ENCODE measurements around the gene AXIN2.

Gene AXIN2

GRCh38 chr17:65584604-65585521 lies 23.4 kb upstream of the AXIN2 start:
- no peak for DNase-seq (ENCODE audit: low read depth in 1 of 2, low spot score in 1 of 2)

GRCh38 chr17:65583921-65584603 lies 22.6 kb upstream of the AXIN2 start:
- DNase-seq (ENCODE audit: low read depth in 1 of 2, low spot score in 1 of 2), result no peak

GRCh38 chr17:65576939-65577338 lies 15.5 kb upstream of the AXIN2 start:
- no peak for DNase-seq (ENCODE audit: low read depth in 1 of 2, low spot score in 1 of 2)

DNA sequence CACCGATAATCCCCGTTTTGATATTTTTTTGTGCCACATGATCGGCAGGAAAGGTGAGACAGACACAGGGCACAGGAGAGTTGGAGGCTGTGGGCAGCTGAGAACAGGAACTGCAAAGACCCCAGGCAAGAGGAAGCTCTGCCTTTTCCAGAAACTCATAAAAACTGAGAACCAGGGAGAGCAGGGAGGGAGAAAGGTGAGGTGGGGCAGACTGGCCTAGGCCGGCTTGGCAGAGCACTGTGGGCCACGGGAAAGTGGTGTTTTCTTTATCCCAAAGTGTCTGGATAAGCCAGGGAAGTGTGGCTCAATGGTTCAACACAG lies 11.8 kb upstream of the AXIN2 start:
- no peak for DNase-seq (ENCODE audit: low read depth in 1 of 2, low spot score in 1 of 2)

DNA sequence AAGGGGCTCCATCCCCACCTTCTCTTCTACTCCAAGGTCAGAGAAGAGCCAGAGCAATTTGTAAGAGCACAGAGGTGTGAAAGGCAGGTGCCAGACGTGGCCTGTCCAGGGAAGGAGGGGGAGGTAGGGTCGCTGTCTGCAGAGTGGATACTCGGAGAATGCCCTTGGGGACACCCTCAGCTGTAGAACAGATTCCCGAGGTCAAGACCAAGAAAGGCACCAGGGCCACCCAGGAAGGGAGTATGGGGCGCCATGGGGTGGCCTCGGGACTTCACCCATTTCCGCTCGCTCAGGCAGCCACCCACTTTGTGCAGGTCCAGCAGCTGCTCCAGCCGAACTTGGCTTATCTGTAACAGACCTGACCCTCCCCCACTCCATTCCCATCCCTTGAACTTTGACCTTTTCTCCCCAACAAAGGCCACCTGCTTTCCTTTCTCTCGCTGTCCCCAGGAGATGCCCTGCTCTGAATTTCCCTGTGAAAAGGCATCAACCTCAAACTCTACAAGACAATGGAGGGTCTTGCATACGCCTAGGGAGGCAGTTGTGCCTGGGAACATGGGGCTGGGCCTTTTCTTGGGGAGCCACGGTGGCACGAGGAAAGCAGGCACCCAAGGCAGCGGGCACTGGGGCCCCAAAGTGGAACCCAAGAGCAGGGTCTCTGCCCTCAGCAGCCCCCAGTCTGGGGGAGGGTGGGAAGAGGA lies 11.3 kb upstream of the AXIN2 start:
- DNase-seq (ENCODE audit: low read depth in 1 of 2, low spot score in 1 of 2), result no peak

DNA sequence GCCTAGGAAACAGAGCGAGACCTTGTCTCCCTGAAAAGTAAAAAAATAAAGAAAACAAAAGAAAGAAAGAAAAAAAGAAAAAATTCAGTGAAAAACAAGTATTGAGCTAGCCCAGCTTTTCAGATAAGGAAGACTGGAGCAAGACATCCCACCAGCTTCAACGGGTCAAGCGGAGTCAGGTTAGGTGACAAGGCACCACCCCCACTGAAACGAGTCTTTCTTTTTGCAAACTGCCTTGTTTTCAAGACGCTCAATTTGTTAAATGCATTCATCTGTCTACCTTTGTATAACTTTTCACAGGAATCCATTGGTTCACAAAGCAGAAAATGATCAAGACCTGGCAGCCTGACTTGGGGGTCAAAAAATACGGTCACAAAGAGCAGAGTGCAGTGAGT lies 10.7 kb upstream of the AXIN2 start:
- no peak for DNase-seq (ENCODE audit: low read depth in 1 of 2, low spot score in 1 of 2)

GRCh38 chr17:65568918-65569317 lies 7.5 kb upstream of the AXIN2 start:
- no peak for DNase-seq (ENCODE audit: low read depth in 1 of 2, low spot score in 1 of 2)

- no peak for DNase-seq (ENCODE audit: low read depth in 1 of 2, low spot score in 1 of 2)
Measured at GRCh38 chr17:65567566-65567965, 6.1 kb upstream of the AXIN2 start.

DNA sequence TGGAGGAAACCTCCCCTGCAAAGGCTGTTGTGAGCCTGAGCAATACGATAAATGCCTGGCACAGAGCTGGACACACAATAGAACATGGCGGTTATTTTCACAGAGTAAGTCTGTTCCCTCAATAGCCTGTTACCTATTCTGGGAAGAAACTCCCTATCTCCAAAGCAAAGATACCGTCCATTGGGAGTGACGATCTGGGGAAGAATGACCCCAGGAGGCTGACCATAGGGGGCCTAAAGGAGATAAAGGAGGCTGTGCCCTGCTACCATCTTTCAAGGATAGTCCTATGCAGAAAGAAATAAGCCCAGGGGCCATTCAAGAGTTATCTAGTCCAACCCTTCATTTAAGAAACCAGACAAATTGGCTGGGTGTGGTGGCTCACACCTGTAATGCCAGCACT lies 4.1 kb upstream of the AXIN2 start:
- DNase-seq (ENCODE audit: low read depth in 1 of 2, low spot score in 1 of 2), result no peak

DNA sequence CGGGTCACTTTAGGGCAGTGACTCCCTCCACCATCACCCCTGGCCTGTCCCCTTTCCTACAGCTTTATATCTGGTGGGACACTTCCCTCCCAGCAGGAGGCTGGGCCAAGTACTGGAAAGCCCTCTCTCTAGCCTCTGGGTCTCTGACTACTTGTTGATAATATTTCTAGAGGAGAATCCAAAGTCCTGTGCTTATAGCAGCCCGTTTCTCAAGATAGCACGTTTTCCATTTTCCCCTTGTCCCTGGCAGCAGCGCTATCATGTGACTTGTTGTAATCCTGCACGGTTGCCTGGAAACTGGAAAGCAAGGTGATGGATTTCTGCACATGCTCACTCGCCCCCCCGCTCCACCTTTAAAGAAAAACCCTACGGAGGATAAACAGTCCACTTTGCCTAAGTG lies 3.3 kb upstream of the AXIN2 start:
- no peak for DNase-seq (ENCODE audit: low read depth in 1 of 2, low spot score in 1 of 2)

DNA sequence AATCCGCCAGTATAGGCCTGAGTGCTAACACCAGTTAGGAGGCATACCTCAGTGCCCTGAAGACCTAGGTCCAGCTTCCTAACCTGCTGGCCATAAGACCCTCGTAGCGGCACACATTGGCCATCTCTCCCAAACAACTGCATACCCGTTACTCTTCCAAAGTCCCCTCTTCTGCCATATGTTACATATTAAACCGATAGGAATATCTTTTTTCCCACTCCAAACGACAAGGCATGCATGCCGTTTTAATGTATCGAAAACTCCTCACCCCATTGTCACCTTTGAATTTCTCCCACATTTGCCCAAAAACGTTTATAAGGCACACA lies 721 bp upstream of the AXIN2 start:
- DNase-seq (ENCODE audit: low read depth in 1 of 2, low spot score in 1 of 2), result no peak

DNA sequence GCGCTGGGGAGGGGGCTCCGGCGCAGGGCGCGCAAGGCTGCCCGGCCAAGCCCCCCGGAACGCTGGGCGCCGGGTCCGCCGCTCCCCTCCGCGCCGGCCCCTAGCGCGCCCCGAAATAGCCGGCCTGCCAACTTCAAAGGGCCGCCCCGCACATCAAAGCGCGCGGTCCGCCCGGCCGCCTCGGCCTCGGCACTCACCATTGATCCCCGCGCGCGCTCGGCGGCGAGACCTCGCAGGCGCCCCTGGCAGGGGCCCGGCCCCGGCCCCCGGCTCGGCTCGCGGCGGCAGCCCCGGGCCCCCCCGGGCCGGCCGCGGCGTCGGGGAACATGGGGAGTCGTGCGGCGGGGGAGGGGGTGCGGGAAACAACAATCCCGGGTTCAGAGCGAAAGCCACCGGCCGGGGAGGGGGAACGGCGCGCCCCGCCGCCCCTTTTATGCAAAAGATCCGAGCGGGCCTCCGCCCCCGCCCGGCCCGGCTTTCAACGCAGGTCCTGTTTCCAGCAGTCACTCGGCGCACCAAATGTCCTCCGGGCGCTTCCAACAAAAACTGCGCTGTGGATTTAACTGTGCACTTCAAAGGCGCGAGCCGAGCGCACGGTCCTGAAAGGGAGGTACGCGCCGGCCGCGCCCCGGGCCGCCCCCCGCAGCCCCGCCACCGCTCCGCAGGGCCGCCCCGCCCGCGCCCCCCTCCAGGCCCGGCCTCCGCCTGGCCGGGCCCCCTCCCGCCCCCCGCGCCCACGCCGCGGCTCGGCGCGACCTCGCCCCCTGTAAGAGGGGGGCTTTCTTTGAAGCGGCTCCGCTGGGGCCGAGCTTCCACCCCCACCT lies 608 bp downstream of the AXIN2 start:
- DNase-seq (ENCODE audit: low read depth in 1 of 2, low spot score in 1 of 2), result peak; percentile 60 to 65

GRCh38 chr17:65559804-65560627 lies 1.4 kb downstream of the AXIN2 start:
- peak in 1 of 2 donors; percentile 11 for DNase-seq (ENCODE audit: low read depth in 1 of 2, low spot score in 1 of 2)

GRCh38 chr17:65559461-65559803 lies 2.0 kb downstream of the AXIN2 start:
- DNase-seq (ENCODE audit: low read depth in 1 of 2, low spot score in 1 of 2), result no peak

GRCh38 chr17:65558683-65559460 lies 2.6 kb downstream of the AXIN2 start:
- DNase-seq (ENCODE audit: low read depth in 1 of 2, low spot score in 1 of 2), result no peak

- DNase-seq (ENCODE audit: low read depth in 1 of 2, low spot score in 1 of 2), result no peak
Measured at GRCh38 chr17:65558311-65558682, 3.2 kb downstream of the AXIN2 start.

DNA sequence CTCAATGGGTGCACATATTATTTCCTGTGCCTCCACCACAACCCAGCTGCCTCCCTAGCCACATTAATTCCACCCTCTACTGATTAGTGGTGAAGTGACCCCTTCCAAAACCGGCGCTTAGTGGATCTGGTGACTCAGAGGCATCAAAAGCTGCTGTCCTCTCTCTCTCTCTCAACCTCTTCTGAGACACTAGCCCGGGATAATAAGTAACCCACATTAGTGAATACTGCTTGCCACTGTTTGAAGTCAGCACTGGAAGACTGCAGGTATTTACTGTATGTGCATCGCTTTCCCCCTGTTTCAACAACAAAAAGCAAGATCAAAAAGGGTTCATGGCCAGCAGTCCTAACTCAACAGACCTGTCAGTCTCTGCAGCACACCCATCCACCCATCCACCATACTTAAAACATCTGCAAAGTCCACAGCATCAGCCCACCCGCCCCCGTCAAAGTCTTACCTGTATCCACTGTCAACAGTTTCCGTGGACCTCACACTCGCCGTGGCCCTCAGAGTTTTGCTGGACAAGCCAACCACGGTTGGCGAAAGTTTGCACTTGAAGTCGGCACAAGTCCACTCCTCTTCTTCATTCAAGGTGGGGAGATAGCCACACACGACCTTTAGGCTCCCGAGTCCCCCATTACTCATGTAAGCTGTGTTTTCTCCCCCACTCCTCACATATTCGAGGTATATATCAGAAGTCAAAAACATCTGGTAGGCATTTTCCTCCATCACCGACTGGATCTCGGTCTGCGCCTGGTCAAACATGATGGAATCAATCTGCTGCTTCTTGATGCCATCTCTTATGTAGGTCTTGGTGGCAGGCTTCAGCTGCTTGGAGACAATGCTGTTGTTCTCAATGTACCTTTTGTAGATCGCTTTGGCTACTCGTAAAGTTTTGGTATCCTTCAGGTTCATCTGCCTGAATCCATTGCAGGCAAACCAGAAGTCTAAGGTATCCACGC lies 3.8 kb downstream of the AXIN2 start:
- no peak for DNase-seq (ENCODE audit: low read depth in 1 of 2, low spot score in 1 of 2)

DNA sequence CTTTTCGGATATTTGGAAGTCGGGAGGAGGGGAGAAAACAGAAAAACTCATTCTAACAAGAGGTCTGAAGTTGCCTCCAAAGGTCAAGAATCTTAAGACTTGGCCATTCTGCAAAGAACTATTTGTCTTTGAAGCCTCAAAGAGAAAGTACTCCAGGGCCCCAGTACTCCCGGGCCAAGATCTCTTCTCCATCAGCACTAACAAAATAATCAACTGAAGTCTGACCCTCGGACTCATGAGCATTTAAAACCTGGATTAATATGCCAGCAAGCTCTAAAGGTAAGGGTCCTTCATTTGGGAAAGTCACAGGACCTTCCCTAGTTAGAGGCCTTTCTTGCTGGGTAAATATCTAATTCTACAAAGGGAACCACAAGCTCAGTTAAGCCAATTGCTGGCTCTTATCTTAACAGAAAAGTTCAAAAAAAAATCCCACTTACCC lies 4.5 kb downstream of the AXIN2 start:
- no peak for DNase-seq (ENCODE audit: low read depth in 1 of 2, low spot score in 1 of 2)

All from activated CD4-positive, alpha-beta T cell treated with anti-CD3 and anti-CD28 coated beads, Interleukin-2, amount 50 U/mL, for 24 hours (primary cell).